WI38 (cell line): ENCODE data around the gene ZNF592.

Experiments used
- H3K4me3 ChIP-seq: 2 replicates; pipeline ENCODE4 v1.5.1; 2011; ENCODE audit warnings: low read depth, mild to moderate bottlenecking, control low read depth, low read length
- CTCF ChIP-seq: IDR thresholded peaks from 2 replicates; pipeline ENCODE4 v1.5.1; 2012; ENCODE audit warnings: low read depth, mild to moderate bottlenecking, control low read depth, low read length

Gene ZNF592

GRCh38 chr15:84772031-84772430, 23.6 kb downstream of the ZNF592 start:
- no peak overlapping the region for H3K4me3 ChIP-seq
- no peak for TF ChIP-seq CTCF

GRCh38 chr15:84772467-84772866, 24.1 kb downstream of the ZNF592 start:
- H3K4me3 ChIP-seq, result no peak overlapping the region
- TF ChIP-seq CTCF, result no peak

- TF ChIP-seq CTCF, result no peak
- no peak overlapping the region for H3K4me3 ChIP-seq
Observed at GRCh38 chr15:84773716-84774115, 25.3 kb downstream of the ZNF592 start.

GRCh38 chr15:84775867-84776449, 27.6 kb downstream of the ZNF592 start:
- no peak for TF ChIP-seq CTCF
- no peak overlapping the region for H3K4me3 ChIP-seq

- no peak for TF ChIP-seq CTCF
- H3K4me3 ChIP-seq, result no peak overlapping the region
Observed at GRCh38 chr15:84778194-84778593, 29.8 kb downstream of the ZNF592 start.

- no peak for TF ChIP-seq CTCF
- no peak overlapping the region for H3K4me3 ChIP-seq
Observed at GRCh38 chr15:84780492-84780891, 32.1 kb downstream of the ZNF592 start.

- no peak overlapping the region for H3K4me3 ChIP-seq
- no peak for TF ChIP-seq CTCF
Observed at GRCh38 chr15:84781495-84781894, 33.1 kb downstream of the ZNF592 start.
